OCI-LY3 (cell line): ENCODE measurements around the gene STAB1.

Experiments used
- CTCF ChIP-seq: fragments of 200-600, 300-600 bp; sonication (generic); IDR thresholded peaks from 2 replicates; pipeline ENCODE4 v1.5.1; 2014; ENCODE audit warnings: antibody characterized with exemption, low read length, low read depth
- EZH2phosphoT487 ChIP-seq: fragments of 200-600 bp; shearing (Covaris generic); IDR thresholded peaks from 2 replicates; pipeline ENCODE4 v1.6.1; 2018; ENCODE audit warnings: antibody characterized with exemption, mixed run types, low read depth

- TF ChIP-seq CTCF (no peak), EZH2phosphoT487 (no peak)
Measured at GRCh38 chr3:52520141-52520667, 25.1 kb downstream of the STAB1 start.
